H1 (cell line): ENCODE results near the gene MTCL3.

ENCODE experiments used
- CTCF ChIA-PET: fragments of 300-600 bp; sonication (Branson Sonifier 250); formaldehyde crosslinking; loops from one replicate; lab custom pipeline; 2021; ENCODE audit not compliant: partially characterized antibody; lab: Charles Lee
- POLR2A ChIA-PET: fragments of 300-600 bp; sonication (Branson Sonifier 250); formaldehyde crosslinking; loops from one replicate; lab custom pipeline; 2021; ENCODE audit warnings: inconsistent platforms; ENCODE audit not compliant: partially characterized antibody; lab: Charles Lee
- DNase-seq, 2 experiments: peaks; one replicate each; pipeline versions ENCODE4 v3.0.0 to v3.0.0-alpha.2; 2010 to 2022; ENCODE audit warnings: low spot score in 2 of 2, low read depth in 1 of 2, mixed read lengths in 1 of 2
- FAIRE-seq: peaks from 2 replicates; lab custom pipeline; 2011; peaks lifted over from hg19 to GRCh38; lab: Jason Lieb, UNC
- H2AFZ ChIP-seq: 2 replicates; pipeline ENCODE4 v1.8.1; 2012; ENCODE audit warnings: low read length, inconsistent platforms
- H2AK5ac ChIP-seq: 2 replicates; pipeline ENCODE4 v1.6.1; 2013; ENCODE audit warnings: low read depth, low read length
- H2BK120ac ChIP-seq: replicated peaks from 2 replicates; pipeline ENCODE3; 2013; ENCODE audit warnings: low read depth, low read length, inconsistent platforms
- H2BK12ac ChIP-seq: 2 replicates; pipeline ENCODE4 v1.6.1; 2013; ENCODE audit warnings: low read depth, low read length
- H2BK15ac ChIP-seq: 2 replicates; pipeline ENCODE4 v1.6.1; 2013; ENCODE audit warnings: low read length
- H2BK20ac ChIP-seq: 2 replicates; pipeline ENCODE4 v1.6.1; 2013; ENCODE audit warnings: low read length
- H2BK5ac ChIP-seq: 2 replicates; pipeline ENCODE4 v1.6.1; 2013; ENCODE audit warnings: low read depth, low read length
- H3K14ac ChIP-seq: 2 replicates; pipeline ENCODE4 v1.6.1; 2013; ENCODE audit warnings: inconsistent platforms; ENCODE audit not compliant: insufficient read length
- H3K18ac ChIP-seq: 2 replicates; pipeline ENCODE4 v1.6.1; 2013; ENCODE audit warnings: low read length; ENCODE audit errors: extremely low read depth
- H3K23ac ChIP-seq: 2 replicates; pipeline ENCODE4 v1.6.1; 2013; ENCODE audit warnings: inconsistent platforms; ENCODE audit not compliant: insufficient read length
- H3K23me2 ChIP-seq: 2 replicates; pipeline ENCODE4 v1.6.1; 2013; ENCODE audit warnings: low read depth, low read length
- H3K27ac ChIP-seq: 2 replicates; pipeline ENCODE4 v1.6.1; 2011; ENCODE audit warnings: low read depth, low read length, inconsistent platforms
- H3K27me3 ChIP-seq, 4 experiments: replicated peaks in 1 of 4; 1 replicate in 1 of 4; 2 replicates in 3 of 4; pipeline versions ENCODE4 v1.6.1 to v1.8.1; 2011 to 2013; ENCODE audit warnings: low read length in 3 of 4, mild to moderate bottlenecking in 3 of 4, inconsistent platforms in 2 of 4, mixed read lengths in 2 of 4, moderate library complexity in 1 of 4; ENCODE audit not compliant: control insufficient read depth in 3 of 4, insufficient read depth in 3 of 4; ENCODE audit errors: extremely low read depth in 1 of 4
- H3K36me3 ChIP-seq, 4 experiments: 2 replicates each; pipeline versions ENCODE4 v1.6.1 to v1.8.1; 2011 to 2013; ENCODE audit warnings: mild to moderate bottlenecking in 4 of 4, low read length in 3 of 4, moderate library complexity in 2 of 4, control low read depth in 1 of 4, inconsistent platforms in 1 of 4; ENCODE audit not compliant: insufficient read depth in 4 of 4, control insufficient read depth in 2 of 4
- H3K4ac ChIP-seq: replicated peaks from 2 replicates; pipeline ENCODE3; 2013; ENCODE audit warnings: low read length, low read depth, mixed read lengths, inconsistent platforms; ENCODE audit not compliant: insufficient read length
- H3K4me1 ChIP-seq, 4 experiments: replicated peaks in 1 of 4; 1 replicate in 1 of 4; 2 replicates in 3 of 4; pipeline versions ENCODE4 v1.6.1 to v1.8.1; 2011 to 2013; ENCODE audit warnings: low read length in 3 of 4, inconsistent platforms in 2 of 4, mixed read lengths in 1 of 4; ENCODE audit not compliant: insufficient read depth in 4 of 4, control insufficient read depth in 3 of 4
- H3K4me2 ChIP-seq, 2 experiments: 2 replicates each; pipeline versions ENCODE4 v1.6.1 to v1.8.1; 2011 to 2013; ENCODE audit warnings: low read depth in 2 of 2, low read length in 2 of 2, control low read depth in 1 of 2, inconsistent platforms in 1 of 2, mild to moderate bottlenecking in 1 of 2; ENCODE audit not compliant: insufficient read depth in 1 of 2
- H3K4me3 ChIP-seq, 4 experiments: fragments of 200-600, 300-600 bp in 1 of 4; sonication (generic), shearing (Covaris generic), sonication (Bioruptor Twin) in 1 of 4; 2 replicates each; pipeline versions ENCODE4 v1.5.1 to v1.8.1; 2011 to 2016; ENCODE audit warnings: low read length in 4 of 4, low read depth in 3 of 4, control low read depth in 2 of 4, inconsistent platforms in 2 of 4, mild to moderate bottlenecking in 2 of 4, mixed read lengths in 1 of 4, moderate library complexity in 1 of 4; ENCODE audit not compliant: insufficient read depth in 2 of 4; ENCODE audit errors: extremely low read depth in 1 of 4
- H3K56ac ChIP-seq: replicated peaks from 2 replicates; pipeline ENCODE3; 2013; ENCODE audit warnings: low read depth, mild to moderate bottlenecking, mixed read lengths, low read length, inconsistent platforms; ENCODE audit not compliant: insufficient read length
- H3K79me1 ChIP-seq: 2 replicates; pipeline ENCODE4 v1.6.1; 2013; ENCODE audit warnings: low read depth, low read length, control low read depth
- H3K79me2 ChIP-seq, 2 experiments: 2 replicates each; pipeline versions ENCODE4 v1.6.1 to v1.8.1; 2012 to 2013; ENCODE audit warnings: low read length in 2 of 2, mild to moderate bottlenecking in 2 of 2, inconsistent platforms in 1 of 2; ENCODE audit not compliant: insufficient read depth in 2 of 2, control insufficient read depth in 1 of 2
- H3K9ac ChIP-seq, 4 experiments: replicated peaks in 1 of 4; 1 replicate in 1 of 4; 2 replicates in 3 of 4; pipeline versions ENCODE4 v1.6.1 to v1.8.1; 2011 to 2013; ENCODE audit warnings: low read depth in 3 of 4, low read length in 3 of 4, control low read depth in 2 of 4, mild to moderate bottlenecking in 2 of 4, moderate library complexity in 2 of 4, inconsistent platforms in 1 of 4; ENCODE audit errors: extremely low read depth in 1 of 4
- H3K9me3 ChIP-seq, 2 experiments: 2 replicates each; pipeline versions ENCODE4 v1.6.1 to v1.8.1; 2012 to 2013; ENCODE audit warnings: mild to moderate bottlenecking in 2 of 2, moderate library complexity in 2 of 2, control low read depth in 1 of 2, inconsistent platforms in 1 of 2, low read depth in 1 of 2, low read length in 1 of 2, mixed read lengths in 1 of 2; ENCODE audit not compliant: insufficient read depth in 2 of 2
- H4K20me1 ChIP-seq, 2 experiments: replicated peaks in 1 of 2; 2 replicates each; pipeline versions ENCODE3 to v1.8.1; 2011 to 2013; ENCODE audit warnings: inconsistent platforms in 2 of 2, low read length in 2 of 2, mild to moderate bottlenecking in 1 of 2; ENCODE audit not compliant: insufficient read depth in 2 of 2, control insufficient read depth in 1 of 2
- H4K5ac ChIP-seq: 2 replicates; pipeline ENCODE4 v1.6.1; 2013; ENCODE audit warnings: low read length, low read depth, mixed read lengths, inconsistent platforms; ENCODE audit not compliant: insufficient read length
- H4K8ac ChIP-seq: 2 replicates; pipeline ENCODE4 v1.8.0; 2013; ENCODE audit warnings: mild to moderate bottlenecking, moderate library complexity, low read length, inconsistent platforms; ENCODE audit not compliant: insufficient read depth; ENCODE audit errors: extremely low read depth
- H4K91ac ChIP-seq: replicated peaks from 2 replicates; pipeline ENCODE3; 2013; ENCODE audit warnings: low read length, mixed read lengths, inconsistent platforms; ENCODE audit not compliant: insufficient read length
- CBX8 ChIP-seq: fragments of 300-800, 300-1000 bp; sonication (generic); IDR thresholded peaks from 2 replicates; pipeline ENCODE4 v1.7.1; 2016; ENCODE audit warnings: low read depth, low read length, borderline replicate concordance
- EGR1 ChIP-seq: IDR thresholded peaks from 2 replicates; pipeline ENCODE4 v1.6.1; 2011; ENCODE audit warnings: low read depth, low read length, borderline replicate concordance
- EZH2 ChIP-seq: fragments of 200-600 bp; sonication (generic); IDR thresholded peaks from 2 replicates; pipeline ENCODE4 v1.7.1; 2012; ENCODE audit warnings: low read depth, mild to moderate bottlenecking, moderate library complexity, low read length, inconsistent platforms; ENCODE audit not compliant: severe bottlenecking
- PHF8 ChIP-seq: fragments of 200-600 bp; sonication (generic); conservative IDR thresholded peaks from 2 replicates; pipeline ENCODE4 v1.7.1; 2012; ENCODE audit warnings: low read depth, mild to moderate bottlenecking, inconsistent platforms, low read length, moderate library complexity
- RFX5 ChIP-seq: IDR thresholded peaks from 2 replicates; pipeline ENCODE4 v1.6.1; 2011; ENCODE audit warnings: low read depth, low read length, improper control_type of control experiment, borderline replicate concordance
- SP4 ChIP-seq: IDR thresholded peaks from 2 replicates; pipeline ENCODE4 v1.6.1; 2012; ENCODE audit warnings: low read length, inconsistent platforms
- TAF7 ChIP-seq: optimal IDR thresholded peaks from 2 replicates; pipeline ENCODE3; 2011; ENCODE audit warnings: low read depth, mild to moderate bottlenecking, inconsistent platforms, low read length, moderate library complexity, borderline replicate concordance
- TEAD4 ChIP-seq: IDR thresholded peaks from 2 replicates; pipeline ENCODE4 v1.6.1; 2012; ENCODE audit warnings: low read depth, low read length, inconsistent platforms, mixed read lengths
- TF ChIP-seq, protein P1 (sequence below): IDR thresholded peaks from 2 replicates; pipeline ENCODE4 v1.6.1; 2011; ENCODE audit warnings: low read length, improper control_type of control experiment
- TF ChIP-seq, protein P2 (sequence below), 3 experiments: IDR thresholded peaks; 1 replicate in 2 of 3; 2 replicates in 1 of 3; pipeline versions ENCODE4 v1.5.1 to v1.6.1; 2011; ENCODE audit warnings: low read length in 3 of 3, mild to moderate bottlenecking in 3 of 3, inconsistent platforms in 2 of 3, low read depth in 1 of 3, moderate library complexity in 1 of 3; ENCODE audit not compliant: insufficient read depth in 1 of 3; ENCODE audit errors: control extremely low read depth in 1 of 3
- TF ChIP-seq, protein P3 (sequence below): IDR thresholded peaks from 2 replicates; pipeline ENCODE4 v1.6.1; 2011; ENCODE audit warnings: low read depth, mild to moderate bottlenecking, low read length; ENCODE audit not compliant: insufficient read depth

MTCL3 gene

DNA sequence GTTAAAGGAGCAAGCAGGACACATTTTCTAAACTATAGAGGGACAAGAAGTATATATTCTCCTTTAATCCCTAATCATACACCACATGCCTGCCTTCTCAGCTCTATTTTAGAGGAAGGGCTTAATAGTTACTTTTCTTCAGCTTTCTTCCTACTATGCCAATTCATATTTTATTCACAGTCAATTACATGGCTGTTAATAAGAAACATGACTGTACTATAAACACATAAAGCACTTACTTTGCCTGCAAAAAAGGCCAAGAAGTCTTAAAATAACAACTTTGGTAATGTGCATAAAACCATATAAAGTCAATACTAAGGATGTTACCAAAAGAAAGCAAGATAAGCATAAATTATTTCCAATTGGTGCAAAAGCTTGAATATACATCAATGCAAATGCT, 66.3 kb downstream of the MTCL3 start:
- Histone ChIP-seq H2BK15ac (no peak overlapping the region), H2BK120ac (no peak overlapping the region), H2BK5ac (no peak overlapping the region), H3K9me3 (no peaks in the 10 kb centered on the region), H3K4me2 (no peak overlapping the region), H3K27me3 (no peaks in the 10 kb centered on the region), H4K5ac (no peak overlapping the region), H3K23ac (no peak overlapping the region), H4K8ac (no peak overlapping the region), H3K36me3 (peaks cover 0 to 4% (median 3%) of the 10 kb centered on the region in 4 experiments; a peak in 3 of 8 replicates), H2AFZ (no peak overlapping the region), H3K79me2 (no peaks in the 10 kb centered on the region), H3K9ac (no peak overlapping the region), H3K4me1 (peaks cover 0 to 5% (median 1%) of the 10 kb centered on the region in 4 experiments; a peak in 2 of 7 replicates), H2AK5ac (no peak overlapping the region), H4K91ac (no peak overlapping the region), H3K56ac (no peak overlapping the region), H3K4me3 (no peak overlapping the region), H2BK12ac (no peak overlapping the region), H3K18ac (no peak overlapping the region), H3K27ac (no peak overlapping the region), H2BK20ac (no peak overlapping the region), H4K20me1 (no peaks in the 10 kb centered on the region), H3K79me1 (no peaks in the 10 kb centered on the region), H3K14ac (no peak overlapping the region), H3K23me2 (no peaks in the 10 kb centered on the region), H3K4ac (no peak overlapping the region)
- POLR2A ChIA-PET = no interaction called here
- CTCF ChIA-PET = interaction anchor here (1.0 to 2.1 kb wide), 3 partner anchors 11 to 64 kb away, joined by 3 to 5 read pairs (median 4); no protein-coding TSS in a partner anchor
- DNase-seq = no peak
- no peak for FAIRE-seq
- TF ChIP-seq, protein P1, sequence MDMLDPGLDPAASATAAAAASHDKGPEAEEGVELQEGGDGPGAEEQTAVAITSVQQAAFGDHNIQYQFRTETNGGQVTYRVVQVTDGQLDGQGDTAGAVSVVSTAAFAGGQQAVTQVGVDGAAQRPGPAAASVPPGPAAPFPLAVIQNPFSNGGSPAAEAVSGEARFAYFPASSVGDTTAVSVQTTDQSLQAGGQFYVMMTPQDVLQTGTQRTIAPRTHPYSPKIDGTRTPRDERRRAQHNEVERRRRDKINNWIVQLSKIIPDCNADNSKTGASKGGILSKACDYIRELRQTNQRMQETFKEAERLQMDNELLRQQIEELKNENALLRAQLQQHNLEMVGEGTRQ = no peak
- TF ChIP-seq RFX5 (no peak), EZH2 (no peak), TEAD4 (no peak), TAF7 (no peak), EGR1 (no peak), PHF8 (no peak), SP4 (no peak), CBX8 (no peak)
- TF ChIP-seq, protein P2, sequence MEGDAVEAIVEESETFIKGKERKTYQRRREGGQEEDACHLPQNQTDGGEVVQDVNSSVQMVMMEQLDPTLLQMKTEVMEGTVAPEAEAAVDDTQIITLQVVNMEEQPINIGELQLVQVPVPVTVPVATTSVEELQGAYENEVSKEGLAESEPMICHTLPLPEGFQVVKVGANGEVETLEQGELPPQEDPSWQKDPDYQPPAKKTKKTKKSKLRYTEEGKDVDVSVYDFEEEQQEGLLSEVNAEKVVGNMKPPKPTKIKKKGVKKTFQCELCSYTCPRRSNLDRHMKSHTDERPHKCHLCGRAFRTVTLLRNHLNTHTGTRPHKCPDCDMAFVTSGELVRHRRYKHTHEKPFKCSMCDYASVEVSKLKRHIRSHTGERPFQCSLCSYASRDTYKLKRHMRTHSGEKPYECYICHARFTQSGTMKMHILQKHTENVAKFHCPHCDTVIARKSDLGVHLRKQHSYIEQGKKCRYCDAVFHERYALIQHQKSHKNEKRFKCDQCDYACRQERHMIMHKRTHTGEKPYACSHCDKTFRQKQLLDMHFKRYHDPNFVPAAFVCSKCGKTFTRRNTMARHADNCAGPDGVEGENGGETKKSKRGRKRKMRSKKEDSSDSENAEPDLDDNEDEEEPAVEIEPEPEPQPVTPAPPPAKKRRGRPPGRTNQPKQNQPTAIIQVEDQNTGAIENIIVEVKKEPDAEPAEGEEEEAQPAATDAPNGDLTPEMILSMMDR (IDR thresholded peaks at IDR 0.05; ENCODE audit: control extremely low read depth in 1 of 3, insufficient read depth in 1 of 3, low read depth in 1 of 3, low read length in 3 of 3) = no peak
- TF ChIP-seq, protein P3, sequence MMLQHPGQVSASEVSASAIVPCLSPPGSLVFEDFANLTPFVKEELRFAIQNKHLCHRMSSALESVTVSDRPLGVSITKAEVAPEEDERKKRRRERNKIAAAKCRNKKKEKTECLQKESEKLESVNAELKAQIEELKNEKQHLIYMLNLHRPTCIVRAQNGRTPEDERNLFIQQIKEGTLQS = no peak
